Parathyroid adenoma (tissue), 2 donors: ENCODE data around the gene RBBP9.
A peak's percentile ranks its signal among the peaks of the same experiment; 100 is the strongest.
"Not testable (repeated sequence)": the region's sequence is repeated elsewhere in the genome, so short reads cannot be mapped to it uniquely, and the experiment has no call there.

Experiments used
- H2AFZ ChIP-seq: fragments of 300-600 bp; sonication (generic); one replicate; pipeline ENCODE4 v1.7.0; 2017; ENCODE audit warnings: antibody characterized with exemption, mild to moderate bottlenecking
- H3K27ac ChIP-seq: fragments of 300-600 bp; sonication (generic); one replicate; pipeline ENCODE4 v1.7.0; 2017
- H3K27me3 ChIP-seq: fragments of 300-600 bp; sonication (generic); one replicate; pipeline ENCODE4 v1.7.0; 2017; ENCODE audit warnings: low read length; ENCODE audit not compliant: control insufficient read depth, insufficient read depth
- H3K36me3 ChIP-seq: fragments of 300-600 bp; sonication (generic); one replicate; pipeline ENCODE4 v1.7.0; 2017; ENCODE audit warnings: low read length; ENCODE audit not compliant: control insufficient read depth, insufficient read depth
- H3K4me1 ChIP-seq: fragments of 300-600 bp; sonication (generic); one replicate; pipeline ENCODE4 v1.7.0; 2017; ENCODE audit warnings: control low read depth
- H3K4me2 ChIP-seq: fragments of 300-600 bp; sonication (generic); one replicate; pipeline ENCODE4 v1.7.0; 2017; ENCODE audit warnings: low read length
- H3K4me3 ChIP-seq: fragments of 300-600 bp; sonication (generic); one replicate; pipeline ENCODE4 v1.7.0; 2017; ENCODE audit warnings: low read depth, low read length
- H3K79me2 ChIP-seq: fragments of 300-600 bp; sonication (generic); one replicate; pipeline ENCODE4 v1.7.0; 2017; ENCODE audit warnings: control low read depth
- H3K9ac ChIP-seq: fragments of 300-600 bp; sonication (generic); one replicate; pipeline ENCODE4 v1.7.0; 2017; ENCODE audit warnings: mild to moderate bottlenecking
- H3K9me3 ChIP-seq: fragments of 300-600 bp; sonication (generic); one replicate; pipeline ENCODE4 v1.7.0; 2017; ENCODE audit warnings: low read length; ENCODE audit not compliant: control insufficient read depth
- CTCF ChIP-seq: fragments of 300-600 bp; sonication (generic); IDR thresholded peaks from one replicate; pipeline ENCODE4 v1.7.0; 2017; ENCODE audit warnings: antibody characterized with exemption, mild to moderate bottlenecking
- donor health status: primary hyperparathyroidism.

The RBBP9 gene

DNA sequence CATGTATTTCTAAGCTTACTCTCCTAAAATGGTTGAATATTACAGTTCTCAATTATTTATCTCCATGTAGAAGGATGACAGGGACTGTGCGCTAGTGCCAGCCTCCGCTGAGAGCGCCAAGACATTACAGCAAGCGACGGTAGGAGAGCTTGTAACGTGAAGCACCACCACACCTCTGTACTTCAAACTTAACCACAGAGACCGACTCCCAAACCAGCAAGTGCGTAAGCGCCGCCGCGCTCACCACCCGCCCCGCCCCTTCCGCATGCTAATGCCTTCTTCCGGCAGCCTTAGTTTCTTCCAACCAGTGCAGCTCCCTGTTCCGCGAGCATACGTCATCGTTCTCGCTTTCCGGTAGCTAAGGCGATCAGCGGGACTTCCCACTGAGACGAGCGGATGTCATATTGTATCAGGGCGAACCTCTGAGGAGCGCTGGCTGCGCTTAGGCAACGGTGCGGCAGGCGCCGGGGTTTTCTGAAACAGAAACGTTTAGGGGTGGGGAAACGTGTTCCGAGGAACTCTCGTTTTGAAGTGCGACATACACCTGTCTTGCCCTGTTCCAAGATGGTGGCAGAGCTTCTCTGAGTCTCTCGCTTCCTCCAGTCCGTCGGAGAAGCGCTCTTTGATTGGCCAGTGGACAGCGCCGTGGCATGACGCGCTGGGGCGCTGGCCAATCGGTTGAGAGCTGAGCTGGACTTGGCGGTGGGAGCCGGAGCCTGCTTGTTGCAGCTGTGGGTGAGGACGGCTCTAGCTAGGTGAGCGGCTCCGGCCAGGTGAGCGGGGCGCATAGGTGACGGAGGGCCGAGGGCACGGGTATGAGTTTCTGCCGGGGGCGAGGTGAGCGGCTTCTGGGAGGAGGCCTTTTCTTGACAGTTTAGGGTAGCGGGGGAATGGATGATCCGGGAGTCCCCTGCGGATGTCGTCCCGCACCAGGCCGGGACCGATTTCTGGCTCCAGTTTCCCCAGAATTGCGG lies 10.5 kb upstream of the RBBP9 start, which contains the start of gene SEC23B:
TSS of gene SEC23B (plus strand) at position 723 of the 974 bp plus-strand sequence. CDS start 2,896 bp downstream, outside the sequence.
- Histone ChIP-seq H3K4me2 (peak within 1 kb of the TSS; percentile 89), H3K9me3 (no peaks in the 10 kb centered on the region), H3K36me3 (no peaks in the 10 kb centered on the region), H3K27me3 (no peaks in the 10 kb centered on the region), H3K9ac (peak within 1 kb of the TSS; percentile 77), H3K27ac (peak within 1 kb of the TSS; percentile 100), H3K4me3 (peak within 1 kb of the TSS; percentile 91), H3K4me1 (no peaks in the 10 kb centered on the region), H2AFZ (peak within 1 kb of the TSS; percentile 94), H3K79me2 (peaks cover 8% of the 10 kb centered on the region)
- no peak for TF ChIP-seq CTCF

DNA sequence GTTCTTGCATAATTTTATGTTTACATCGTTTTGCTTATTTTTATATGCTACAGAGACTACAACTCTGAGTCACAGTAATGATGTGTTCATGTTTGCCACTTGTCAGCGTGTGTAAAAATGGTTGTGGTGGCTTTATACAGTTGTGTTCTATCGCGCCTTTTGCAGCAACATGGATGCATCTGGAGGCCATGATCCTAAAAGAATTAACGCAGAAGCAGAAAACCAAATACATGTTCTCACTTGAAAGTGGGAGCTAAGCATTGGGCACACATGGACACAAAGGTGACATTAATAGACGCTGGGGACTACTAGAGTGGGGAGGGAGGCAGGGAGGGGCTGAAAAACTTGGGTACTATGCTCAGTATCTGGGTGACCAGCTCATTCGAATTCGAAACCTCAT lies 9.7 kb upstream of the RBBP9 start:
- H3K36me3 ChIP-seq: no peaks in the 10 kb centered on the region

GRCh38 chr20:18504479-18505060 lies 7.5 kb upstream of the RBBP9 start:
- Histone ChIP-seq H3K9me3 (no peaks in the 10 kb centered on the region), H3K36me3 (no peaks in the 10 kb centered on the region), H3K4me1 (no peaks in the 10 kb centered on the region), H3K79me2 (peaks cover 8% of the 10 kb centered on the region), H3K9ac (no peak overlapping the region), H3K27me3 (no peaks in the 10 kb centered on the region), H3K4me3 (no peak overlapping the region), H3K27ac (no peak overlapping the region), H2AFZ (no peak overlapping the region), H3K4me2 (no peak overlapping the region)
- no peak for TF ChIP-seq CTCF

More for the DNA sequence above, 9.7 kb upstream of the RBBP9 start:
- H3K27ac ChIP-seq: peak overlapping the region; percentile 100
- TF ChIP-seq CTCF: no peak
- peaks cover 8% of the 10 kb centered on the region for H3K79me2 ChIP-seq
- peak overlapping the region; percentile 77 for H3K9ac ChIP-seq
- H3K9me3 ChIP-seq: no peaks in the 10 kb centered on the region
- H3K4me1 ChIP-seq: no peaks in the 10 kb centered on the region
- H3K4me2 ChIP-seq: peak overlapping the region; percentile 89
- peak overlapping the region; percentile 94 for H2AFZ ChIP-seq
- H3K27me3 ChIP-seq: no peaks in the 10 kb centered on the region
- peak overlapping the region; percentile 91 for H3K4me3 ChIP-seq

DNA sequence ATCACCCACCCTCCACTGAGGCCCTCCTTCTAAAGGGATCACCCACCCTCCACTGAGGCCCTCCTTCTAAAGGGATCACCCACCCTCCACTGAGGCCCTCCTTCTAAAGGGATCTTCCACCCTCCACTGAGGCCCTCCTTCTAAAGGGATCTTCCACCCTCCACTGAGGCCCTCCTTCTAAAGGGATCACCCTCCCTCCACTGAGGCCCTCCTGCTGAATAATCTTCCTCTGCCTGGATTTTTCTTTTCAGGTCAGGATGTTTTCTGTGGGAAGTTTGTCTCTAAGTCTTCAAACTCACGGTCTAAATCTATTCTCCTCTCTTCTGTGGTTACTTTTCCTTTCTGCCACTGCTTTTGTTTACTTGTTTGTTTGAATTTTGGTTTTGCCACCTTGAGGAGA lies 4.6 kb upstream of the RBBP9 start:
- not testable (repeated sequence) for H3K27me3 ChIP-seq, H2AFZ ChIP-seq, H3K36me3 ChIP-seq, H3K79me2 ChIP-seq, H3K27ac ChIP-seq, H3K4me2 ChIP-seq, H3K9me3 ChIP-seq, H3K4me3 ChIP-seq, H3K9ac ChIP-seq, H3K4me1 ChIP-seq

DNA sequence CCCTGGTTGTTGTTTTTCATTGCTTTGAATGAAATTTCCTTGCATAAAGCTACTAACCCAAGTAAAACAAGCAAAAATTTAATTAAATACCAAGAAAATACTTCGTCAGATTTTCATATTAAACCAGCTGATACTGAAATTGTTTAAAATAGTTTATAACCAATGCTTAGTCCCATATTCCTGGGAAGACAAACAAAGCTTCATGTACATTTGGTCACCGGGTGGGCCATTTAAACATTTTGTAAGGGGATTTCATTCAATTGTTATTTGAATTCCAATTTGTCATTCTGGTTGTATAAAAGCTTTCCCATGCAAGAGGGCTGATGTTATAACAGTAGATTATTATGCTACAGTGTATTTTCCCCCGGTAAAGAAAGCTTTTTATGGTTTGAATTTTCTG lies 578 bp upstream of the RBBP9 start:
- Histone ChIP-seq H3K4me3 (peak overlapping the region; percentile 65), H3K9ac (no peak overlapping the region)

More for the DNA sequence above, 578 bp upstream of the RBBP9 start:
- H3K27me3 ChIP-seq: no peaks in the 10 kb centered on the region
- H3K9me3 ChIP-seq: no peaks in the 10 kb centered on the region
- no peaks in the 10 kb centered on the region for H3K4me1 ChIP-seq
- H2AFZ ChIP-seq: peak overlapping the region; percentile 93
- no peaks in the 10 kb centered on the region for H3K79me2 ChIP-seq
- H3K36me3 ChIP-seq: no peaks in the 10 kb centered on the region
- no peak for TF ChIP-seq CTCF
- H3K4me2 ChIP-seq: peak overlapping the region; percentile 56
- H3K27ac ChIP-seq: peak overlapping the region; percentile 13
